CD14-positive monocyte (primary cell): ENCODE measurements around the gene MED29. TPM values are rescaled to one million over a fixed set of nuclear protein-coding genes. Genes with fewer than 3 reads are reported as not detected.
A peak's percentile ranks its signal among the peaks of the same experiment; 100 is the strongest.

Source experiments
- DNase-seq, 3 donors: peaks; one replicate each; pipeline ENCODE4 v3.0.0-alpha.2; 2011 to 2022
- H2AFZ ChIP-seq: 2 replicates; pipeline ENCODE4 v1.6.0; 2012; ENCODE audit warnings: mild to moderate bottlenecking, low read depth, low read length, inconsistent platforms; ENCODE audit not compliant: insufficient read depth, poor library complexity, severe bottlenecking
- H3K27ac ChIP-seq, 2 donors: 1 replicate in 1 of 2; 2 replicates in 1 of 2; pipeline ENCODE4 v1.5.1; 2012 to 2013; ENCODE audit warnings: low read length in 2 of 2, control low read depth in 1 of 2, inconsistent platforms in 1 of 2, low read depth in 1 of 2, mild to moderate bottlenecking in 1 of 2
- H3K27me3 ChIP-seq, 2 donors: one replicate each; pipeline versions ENCODE4 v1.6.0 to v1.6.1; 2011 to 2013; ENCODE audit warnings: low read length in 2 of 2; ENCODE audit not compliant: control insufficient read depth in 2 of 2, insufficient read depth in 2 of 2
- H3K36me3 ChIP-seq, 2 donors: replicated peaks in 1 of 2; 1 replicate in 1 of 2; 2 replicates in 1 of 2; pipeline versions ENCODE4 v1.5.1 to v1.6.1; 2012 to 2013; ENCODE audit warnings: low read length in 2 of 2, control low read depth in 1 of 2, inconsistent platforms in 1 of 2, mild to moderate bottlenecking in 1 of 2; ENCODE audit not compliant: insufficient read depth in 2 of 2, control insufficient read depth in 1 of 2
- H3K4me1 ChIP-seq, 2 donors: 1 replicate in 1 of 2; 2 replicates in 1 of 2; pipeline versions ENCODE4 v1.5.1 to v1.6.1; 2012 to 2013; ENCODE audit warnings: low read length in 2 of 2, control low read depth in 1 of 2, inconsistent platforms in 1 of 2, mild to moderate bottlenecking in 1 of 2, moderate library complexity in 1 of 2; ENCODE audit not compliant: insufficient read depth in 2 of 2, control insufficient read depth in 1 of 2
- H3K4me2 ChIP-seq: replicated peaks from 2 replicates; pipeline ENCODE3; 2012; ENCODE audit warnings: low read length, moderate library complexity, mild to moderate bottlenecking; ENCODE audit not compliant: poor library complexity, severe bottlenecking; ENCODE audit errors: extremely low read depth
- H3K4me3 ChIP-seq, 3 experiments: fragments of 200-600 bp in 1 of 3; sonication (generic) in 1 of 3; replicated peaks in 1 of 3; 1 replicate in 2 of 3; 2 replicates in 1 of 3; pipeline ENCODE4 v1.5.1; 2011 to 2013; ENCODE audit warnings: low read length in 3 of 3, mild to moderate bottlenecking in 3 of 3, control low read depth in 2 of 3, low read depth in 2 of 3, inconsistent platforms in 1 of 3, moderate library complexity in 1 of 3
- H3K79me2 ChIP-seq: 2 replicates; pipeline ENCODE4 v1.6.0; 2012; ENCODE audit warnings: mild to moderate bottlenecking, control low read depth, inconsistent platforms, low read length, moderate library complexity; ENCODE audit not compliant: insufficient read depth
- H3K9ac ChIP-seq: 2 replicates; pipeline ENCODE4 v1.6.0; 2017; ENCODE audit warnings: low read length, mild to moderate bottlenecking; ENCODE audit not compliant: insufficient read depth, poor library complexity, severe bottlenecking
- H3K9me3 ChIP-seq, 2 donors: replicated peaks in 1 of 2; 1 replicate in 1 of 2; 2 replicates in 1 of 2; pipeline versions ENCODE4 v1.5.1 to v1.6.1; 2012 to 2013; ENCODE audit warnings: low read length in 2 of 2, control low read depth in 1 of 2; ENCODE audit not compliant: control insufficient read depth in 1 of 2, insufficient read depth in 1 of 2
- H4K20me1 ChIP-seq: 2 replicates; pipeline ENCODE4 v1.6.0; 2012; ENCODE audit warnings: mild to moderate bottlenecking, low read length, control low read depth, moderate library complexity; ENCODE audit not compliant: insufficient read depth
- H3K27ac Mint-ChIP-seq, 7 donors: one replicate each; pipeline ENCODE4 v1.8.0; 2020; ENCODE audit warnings: mild to moderate bottlenecking in 7 of 7, mixed read lengths in 7 of 7, moderate library complexity in 6 of 7, inconsistent platforms in 2 of 7
- H3K27me3 Mint-ChIP-seq, 3 donors: one replicate each; pipeline ENCODE4 v1.8.0; 2021 to 2022; ENCODE audit warnings: low read depth in 3 of 3, mild to moderate bottlenecking in 3 of 3, mixed read lengths in 3 of 3, moderate library complexity in 3 of 3, inconsistent platforms in 1 of 3
- H3K36me3 Mint-ChIP-seq, 2 donors: one replicate each; pipeline ENCODE4 v1.8.0; 2020; ENCODE audit warnings: mixed read lengths in 2 of 2, inconsistent platforms in 1 of 2, mild to moderate bottlenecking in 1 of 2
- H3K4me1 Mint-ChIP-seq: one replicate; pipeline ENCODE4 v1.8.0; 2020; ENCODE audit warnings: mild to moderate bottlenecking, mixed read lengths
- H3K4me3 Mint-ChIP-seq, 2 donors: one replicate each; pipeline ENCODE4 v1.8.0; 2020; ENCODE audit warnings: mild to moderate bottlenecking in 2 of 2, mixed read lengths in 2 of 2, moderate library complexity in 1 of 2
- H3K9me3 Mint-ChIP-seq, 7 donors: one replicate each; pipeline ENCODE4 v1.8.0; 2020 to 2022; ENCODE audit warnings: mixed read lengths in 7 of 7, mild to moderate bottlenecking in 6 of 7, moderate library complexity in 6 of 7, inconsistent platforms in 2 of 7
- CTCF ChIP-seq: fragments of 200-600 bp; IDR thresholded peaks from one replicate; pipeline ENCODE4 v1.8.0; 2022; ENCODE audit warnings: antibody characterized with exemption, mild to moderate bottlenecking
- WGBS: methylation state at CpG from one replicate; pipeline ENCODE4 v1.1.5; 2013; ENCODE audit warnings: missing lambda C conversion rate; ENCODE audit not compliant: insufficient coverage; 5-methylcytosine and 5-hydroxymethylcytosine counted together
- intact Hi-C, 2 donors: fragments of 100-400 bp; cut with micrococcal nuclease; formaldehyde crosslinking; loops; one replicate each; pipeline versions ENCODE4 v1.15.0 to v1.15.1; 2023
- polyA plus RNA-seq, 3 donors: library from polyadenylated mRNA; depleted of rRNA in 1 of 3; unstranded in 2 of 3; stranded (reverse) in 1 of 3; fragments of 300-500 nt in 2 of 3; fragments of >200 nt in 1 of 3; fragmentation: Illumina TruSeq in 2 of 3; gene quantifications; 1 replicate in 2 of 3; 2 replicates in 1 of 3; pipeline ENCODE4 v1.2.3, GENCODE V29; 2012 to 2021

Gene MED29
- polyA plus RNA-seq, 3 donors = 35.8 to 38.2 (median 37.0) TPM

- peaks cover 0 to 2% of the 10 kb centered on the region in 2 donors for H3K27me3 ChIP-seq
- peaks cover 32 to 38% of the 10 kb centered on the region in 2 donors for H3K4me1 ChIP-seq
- peak within 1 kb of the TSS; percentile 54 to 96 (median 95) for H3K4me3 ChIP-seq
- peaks cover 24 to 30% of the 10 kb centered on the region in 2 donors for H3K36me3 ChIP-seq
- peaks cover 32% of the 10 kb centered on the region for H3K79me2 ChIP-seq
- under 1% methylated on average over 56 of the region's 61 CpGs for WGBS
- DNase-seq = peak; percentile 98 to 99 (median 98)
- H3K9me3 ChIP-seq = no peaks in the 10 kb centered on the region
- peaks cover 0 to 3% (median 0%) of the 10 kb centered on the region in 7 donors for H3K9me3 Mint-ChIP-seq
- H3K4me2 ChIP-seq = peak within 1 kb of the TSS; percentile 93
- peaks cover 19% of the 10 kb centered on the region for H4K20me1 ChIP-seq
- H3K36me3 Mint-ChIP-seq = peaks cover 28 to 30% of the 10 kb centered on the region in 2 donors
- H3K27me3 Mint-ChIP-seq = peaks cover 6 to 12% (median 9%) of the 10 kb centered on the region in 3 donors
- peak within 1 kb of the TSS; percentile 99 for H3K4me3 Mint-ChIP-seq
- intact Hi-C loops = loop anchor here (1.0 to 5.0 kb wide), 3 partner anchors 44 to 97 kb away; partner anchors contain the start of genes EID2B (in 1 of the 2), MED29 (in 1 of the 2), PAF1 (in 1 of the 2) and SAMD4B (in 1 of the 2)
- peak within 1 kb of the TSS; percentile 80 for H2AFZ ChIP-seq
- no peak for TF ChIP-seq CTCF
- peaks cover 40% of the 10 kb centered on the region for H3K4me1 Mint-ChIP-seq
- peak within 1 kb of the TSS; percentile 89 for H3K9ac ChIP-seq
- H3K27ac ChIP-seq = peak within 1 kb of the TSS; percentile 82 to 89
- peak within 1 kb of the TSS; percentile 94 to 99 (median 97) for H3K27ac Mint-ChIP-seq
Measured at GRCh38 chr19:39435499-39436349, 44.5 kb downstream of the MED29 start, which contains the start of gene RPS16. Gene RPS16 (minus strand): TSS chr19:39435949. CDS start chr19:39435895, 54 bp downstream.

- Histone ChIP-seq H4K20me1 (peaks cover 19% of the 10 kb centered on the region), H3K4me1 (peaks cover 26 to 32% of the 10 kb centered on the region in 2 donors), H3K36me3 (peaks cover 24 to 30% of the 10 kb centered on the region in 2 donors), H3K27me3 (peaks cover 0 to 2% of the 10 kb centered on the region in 2 donors), H3K4me3 (peak overlapping the region; percentile 47 to 96 (median 95)), H3K4me2 (peak overlapping the region; percentile 93), H3K27ac (peak overlapping the region; percentile 50 to 89), H3K9me3 (no peaks in the 10 kb centered on the region), H3K79me2 (peaks cover 32% of the 10 kb centered on the region), H3K9ac (peak overlapping the region; percentile 89), H2AFZ (peak overlapping the region; percentile 80)
- H3K27me3 Mint-ChIP-seq = peaks cover 6 to 15% (median 9%) of the 10 kb centered on the region in 3 donors
- peaks cover 0 to 2% (median 0%) of the 10 kb centered on the region in 7 donors for H3K9me3 Mint-ChIP-seq
- peaks cover 28 to 30% of the 10 kb centered on the region in 2 donors for H3K36me3 Mint-ChIP-seq
- no peak for DNase-seq
- intact Hi-C loops = loop anchor here (1.0 to 5.0 kb wide), 3 partner anchors 45 to 96 kb away; partner anchors contain the start of genes EID2B (in 1 of the 2), MED29 (in 1 of the 2), PAF1 (in 1 of the 2) and SAMD4B (in 1 of the 2)
- WGBS = 15% methylated on average over 2 of the region's 2 CpGs
- H3K4me1 Mint-ChIP-seq = peaks cover 34% of the 10 kb centered on the region
- no peak for TF ChIP-seq CTCF
- H3K27ac Mint-ChIP-seq = peak overlapping the region; percentile 93 to 98 (median 95)
- peak overlapping the region; percentile 99 for H3K4me3 Mint-ChIP-seq
Measured at GRCh38 chr19:39436350-39436716, 45.2 kb downstream of the MED29 start.
